HG03135 (cell line): Measurements from ENCODE around the gene FCAMR.
"Not testable (repeated sequence)": the region's sequence is repeated elsewhere in the genome, so short reads cannot be mapped to it uniquely, and the experiment has no call there.

ENCODE experiments used
- ATAC-seq: cut with Tn5 transposase; IDR thresholded peaks from one replicate; pipeline ENCODE4 v1.9.1; 2021; ENCODE audit warnings: mild to moderate bottlenecking, moderate library complexity; ENCODE audit not compliant: unreplicated experiment

FCAMR gene

DNA sequence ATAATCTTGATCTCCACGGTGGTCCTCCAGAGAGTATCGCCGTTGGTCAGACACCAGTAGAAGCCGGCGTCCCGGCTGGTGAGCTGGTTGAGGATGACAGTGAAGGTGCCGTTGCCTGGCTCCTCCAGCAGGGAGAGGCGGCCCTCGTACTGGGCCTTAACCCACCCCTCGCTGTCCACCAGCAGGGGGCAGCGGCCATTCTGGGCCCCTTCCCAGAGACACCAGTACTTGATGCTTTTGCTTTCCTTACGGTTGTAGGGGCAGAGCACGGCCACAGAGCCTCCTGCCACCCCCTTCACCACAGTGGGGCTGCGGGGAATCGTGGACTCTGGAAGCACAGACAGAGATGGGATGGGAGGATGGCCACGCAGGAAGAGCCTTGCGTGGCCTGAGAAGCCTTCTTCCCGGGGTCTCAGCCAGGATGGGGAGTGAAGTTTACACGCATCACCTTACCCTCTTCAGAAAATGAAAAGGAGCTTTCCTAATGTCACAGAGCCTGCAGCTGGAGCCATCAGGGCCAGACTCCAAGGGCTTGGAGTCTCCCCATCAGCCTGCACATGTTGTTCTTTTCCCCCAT lies 34.7 kb downstream of the FCAMR start:
- ATAC-seq, result no peak

DNA sequence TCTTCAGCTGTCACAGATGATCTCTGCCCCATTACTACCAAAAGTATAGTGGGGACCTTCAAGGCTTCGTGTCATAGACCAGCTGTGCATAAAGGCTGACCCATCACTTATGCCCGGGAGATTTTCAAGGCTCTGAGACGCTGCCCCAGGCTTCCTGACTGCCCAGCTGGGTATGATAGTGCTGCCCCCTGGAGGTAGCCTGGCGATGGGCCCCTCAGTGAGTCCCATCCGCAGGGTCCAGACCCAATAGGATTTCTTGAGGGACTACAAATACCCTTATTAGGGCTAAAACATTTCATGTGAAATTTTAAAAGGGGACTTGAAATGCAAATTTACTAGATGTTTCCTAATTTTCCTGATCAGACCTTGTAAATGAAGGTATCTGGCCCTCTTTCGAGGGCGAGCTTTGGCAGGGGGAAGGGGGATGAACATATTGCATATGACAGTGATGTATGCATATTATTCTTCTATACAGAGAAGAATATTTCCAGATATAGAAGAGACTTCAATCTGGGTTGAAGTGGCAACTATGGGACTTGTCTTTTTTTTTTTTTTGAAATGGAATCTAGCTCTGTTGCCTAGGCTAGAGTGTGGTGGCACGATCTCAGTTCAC lies 36.8 kb downstream of the FCAMR start:
- ATAC-seq, result no peak

DNA sequence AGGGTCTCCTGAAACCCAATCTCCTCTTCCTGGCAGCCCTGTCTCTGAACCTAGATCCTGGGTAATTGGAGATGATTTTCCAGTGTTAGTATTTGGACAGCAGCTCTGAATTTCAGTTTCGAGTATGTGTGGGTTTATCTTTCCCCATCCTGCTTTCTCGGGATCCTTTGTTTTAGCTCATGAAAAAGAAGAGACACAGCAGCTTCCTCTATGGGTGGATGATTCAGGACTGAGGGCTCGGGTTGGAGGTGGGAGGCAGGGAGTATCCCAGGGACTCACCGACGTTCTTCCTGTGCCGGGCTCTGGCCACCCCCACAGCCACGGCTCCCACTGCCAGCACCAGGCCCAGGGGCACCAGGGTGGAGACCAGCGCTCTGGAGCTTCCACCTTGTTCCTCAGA lies 38.1 kb downstream of the FCAMR start:
- ATAC-seq, result no peak

DNA sequence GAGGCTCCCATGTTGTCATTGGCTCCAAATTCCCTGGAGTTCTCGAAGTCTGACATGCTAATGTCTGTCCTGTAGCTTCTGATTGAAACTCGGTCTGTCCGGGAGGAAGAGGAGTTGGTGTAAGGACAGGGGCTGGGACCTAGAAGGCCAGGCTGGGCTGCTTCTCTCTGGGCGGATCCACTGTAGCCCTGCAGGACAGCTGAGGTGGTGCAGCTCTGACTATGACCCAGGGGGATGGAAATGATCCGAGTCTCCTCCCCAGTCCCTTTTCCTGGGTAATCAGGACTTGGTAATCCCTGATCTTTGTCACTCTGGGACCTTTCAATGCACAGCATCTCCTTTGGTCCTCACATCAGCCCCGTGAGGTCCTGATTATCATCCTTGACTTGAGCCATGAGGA lies 38.6 kb downstream of the FCAMR start:
- no peak for ATAC-seq

DNA sequence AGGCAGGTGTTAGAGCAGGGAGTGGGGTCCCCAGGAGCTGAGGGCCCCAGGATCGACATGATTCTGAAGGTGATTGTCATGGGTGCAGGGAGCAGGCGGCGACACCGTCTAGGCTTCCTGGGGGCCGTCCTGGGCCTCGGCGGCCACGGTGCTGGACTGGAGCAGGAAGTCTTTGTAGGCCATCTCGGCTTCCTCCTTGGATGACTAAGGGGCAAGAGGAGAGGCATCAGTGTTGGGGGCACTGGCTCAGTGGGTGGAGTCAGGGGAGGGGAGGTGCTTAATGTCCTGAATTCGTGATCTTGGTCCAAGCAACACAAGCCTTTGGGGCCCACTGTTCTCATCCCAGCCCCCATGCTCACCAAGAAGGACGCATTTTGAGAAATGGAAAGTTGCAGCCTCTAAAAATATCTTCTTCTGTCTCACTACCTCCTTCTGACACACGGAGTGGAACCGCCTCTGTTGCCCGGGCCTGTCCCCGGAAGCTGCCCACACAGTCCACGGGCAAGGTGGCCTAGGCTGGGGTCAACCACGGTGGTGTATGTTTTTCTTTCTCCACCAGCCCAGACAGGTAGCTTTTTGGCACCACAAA lies 40.0 kb downstream of the FCAMR start:
- ATAC-seq, result peak; percentile 51

DNA sequence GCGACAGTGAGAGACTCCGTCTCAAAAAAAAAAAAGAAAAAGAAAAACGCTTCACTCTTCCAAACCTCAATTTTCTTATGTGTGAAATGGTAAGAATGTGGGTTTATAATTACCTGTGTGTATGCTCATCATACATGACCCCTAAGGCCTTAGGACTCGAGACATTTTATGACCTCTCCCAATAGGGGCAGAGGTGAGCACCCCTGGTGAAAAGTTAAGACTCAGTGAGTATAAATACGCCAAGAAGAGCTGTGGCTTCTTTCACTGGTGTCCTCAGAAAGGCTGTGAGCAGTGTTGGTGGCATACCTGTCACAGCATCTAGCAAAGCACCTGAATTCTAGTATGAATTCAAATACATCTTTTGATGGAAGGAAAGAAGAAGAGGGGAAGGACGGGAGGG lies 40.7 kb downstream of the FCAMR start:
- no peak for ATAC-seq

DNA sequence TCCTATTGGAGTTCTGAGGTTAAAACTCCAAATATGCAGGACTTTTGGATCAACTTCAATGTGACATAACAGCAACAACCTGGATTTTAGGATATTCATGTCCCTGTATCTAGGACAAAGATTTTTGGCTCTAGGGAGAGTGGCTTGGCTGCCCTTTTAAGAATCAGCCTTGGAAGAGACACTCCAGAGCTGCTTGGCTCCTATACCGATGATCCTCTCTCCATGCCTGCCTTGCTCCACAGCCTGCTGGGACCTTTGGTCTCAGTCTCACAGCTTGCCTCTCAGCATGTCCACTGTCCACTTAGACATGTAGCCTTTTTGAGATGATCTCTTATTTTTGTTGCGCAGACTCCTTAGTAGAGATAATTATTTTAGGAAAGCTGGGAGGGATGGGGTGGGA lies 44.0 kb downstream of the FCAMR start:
- no peak for ATAC-seq

DNA sequence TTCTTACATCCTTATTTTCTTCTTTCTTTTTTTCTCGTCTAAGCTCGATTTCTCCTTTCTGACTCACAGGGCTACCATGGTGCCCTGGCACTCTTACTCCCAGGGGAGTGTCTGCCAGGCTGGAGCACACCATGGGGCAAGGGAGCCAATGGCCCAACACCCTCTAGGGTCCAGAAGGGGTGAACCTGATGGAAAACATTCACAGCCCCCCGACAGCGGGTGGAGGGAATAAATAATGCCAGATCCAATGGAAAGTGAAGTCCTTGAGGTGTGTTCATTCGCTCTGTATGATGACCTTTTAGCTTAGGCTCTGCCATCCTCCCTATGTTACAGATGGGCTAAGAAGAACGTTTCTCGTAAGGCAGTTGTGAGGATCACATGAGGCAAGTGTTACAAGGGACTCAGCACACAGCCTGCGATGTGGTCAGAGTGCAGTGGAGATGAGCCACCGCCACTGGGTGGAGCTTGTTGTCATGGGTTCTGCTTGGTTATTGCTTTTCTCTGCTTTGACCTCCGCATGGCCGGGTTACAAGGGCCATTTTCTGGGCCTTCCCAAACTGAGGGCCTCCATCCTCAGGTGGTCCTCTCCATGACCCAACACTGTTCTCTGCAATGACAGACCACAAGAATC lies 45.0 kb downstream of the FCAMR start:
- ATAC-seq, result peak; percentile 56

DNA sequence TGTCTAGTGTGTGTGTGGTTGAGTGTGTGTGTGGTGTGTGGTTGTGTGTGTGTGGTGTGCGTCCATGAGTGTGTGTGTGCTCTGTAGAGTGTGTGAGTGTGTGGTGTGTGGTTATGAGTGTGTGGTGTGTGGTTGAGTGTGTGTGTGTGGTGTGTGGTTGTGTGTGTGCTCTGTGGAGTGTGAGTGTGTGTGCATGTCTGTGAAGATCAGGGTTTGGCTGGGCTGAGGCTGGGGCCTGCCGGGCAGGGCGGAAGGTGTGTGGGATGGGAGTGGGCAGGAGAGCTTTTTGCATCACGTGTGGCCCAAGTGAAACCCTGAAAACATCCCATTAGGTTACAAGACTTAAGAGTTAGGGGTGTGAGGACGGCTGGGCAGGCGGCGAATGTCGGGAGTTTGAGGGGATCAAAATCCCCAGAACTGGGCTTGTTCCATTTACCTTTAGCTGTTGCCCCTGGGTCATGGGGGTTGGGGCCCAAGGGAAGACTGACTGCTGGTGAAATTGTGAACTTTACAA lies 45.6 kb downstream of the FCAMR start:
- peak; percentile 18 for ATAC-seq

DNA sequence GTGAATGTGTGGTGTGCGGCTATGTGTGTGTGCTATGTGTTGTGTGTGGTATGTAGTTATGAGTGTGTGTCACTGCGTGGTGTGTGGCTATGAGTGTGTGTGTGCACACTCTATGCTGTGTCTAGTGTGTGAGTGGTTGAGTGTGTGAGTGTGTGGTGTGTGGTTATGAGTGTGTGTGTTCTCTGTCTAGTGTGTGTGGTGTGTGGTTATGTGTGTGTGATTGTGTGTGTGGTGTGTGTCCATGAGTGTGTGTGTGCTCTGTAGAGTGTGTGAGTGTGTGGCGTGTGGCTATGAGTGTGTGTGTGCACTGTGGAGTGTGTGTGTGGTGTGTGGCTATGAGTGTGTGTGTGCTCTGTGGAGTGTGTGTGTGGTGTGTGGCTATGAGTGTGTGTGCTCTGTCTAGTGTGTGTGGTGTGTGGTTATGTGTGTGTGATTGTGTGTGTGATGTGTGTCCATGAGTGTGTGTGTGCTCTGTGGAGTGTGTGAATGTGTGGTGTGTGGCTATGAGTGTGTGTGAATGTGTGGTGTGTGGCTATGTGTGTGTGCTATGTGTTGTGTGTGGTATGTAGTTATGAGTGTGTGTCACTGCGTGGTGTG lies 46.2 kb downstream of the FCAMR start:
- not testable (repeated sequence) for ATAC-seq

DNA sequence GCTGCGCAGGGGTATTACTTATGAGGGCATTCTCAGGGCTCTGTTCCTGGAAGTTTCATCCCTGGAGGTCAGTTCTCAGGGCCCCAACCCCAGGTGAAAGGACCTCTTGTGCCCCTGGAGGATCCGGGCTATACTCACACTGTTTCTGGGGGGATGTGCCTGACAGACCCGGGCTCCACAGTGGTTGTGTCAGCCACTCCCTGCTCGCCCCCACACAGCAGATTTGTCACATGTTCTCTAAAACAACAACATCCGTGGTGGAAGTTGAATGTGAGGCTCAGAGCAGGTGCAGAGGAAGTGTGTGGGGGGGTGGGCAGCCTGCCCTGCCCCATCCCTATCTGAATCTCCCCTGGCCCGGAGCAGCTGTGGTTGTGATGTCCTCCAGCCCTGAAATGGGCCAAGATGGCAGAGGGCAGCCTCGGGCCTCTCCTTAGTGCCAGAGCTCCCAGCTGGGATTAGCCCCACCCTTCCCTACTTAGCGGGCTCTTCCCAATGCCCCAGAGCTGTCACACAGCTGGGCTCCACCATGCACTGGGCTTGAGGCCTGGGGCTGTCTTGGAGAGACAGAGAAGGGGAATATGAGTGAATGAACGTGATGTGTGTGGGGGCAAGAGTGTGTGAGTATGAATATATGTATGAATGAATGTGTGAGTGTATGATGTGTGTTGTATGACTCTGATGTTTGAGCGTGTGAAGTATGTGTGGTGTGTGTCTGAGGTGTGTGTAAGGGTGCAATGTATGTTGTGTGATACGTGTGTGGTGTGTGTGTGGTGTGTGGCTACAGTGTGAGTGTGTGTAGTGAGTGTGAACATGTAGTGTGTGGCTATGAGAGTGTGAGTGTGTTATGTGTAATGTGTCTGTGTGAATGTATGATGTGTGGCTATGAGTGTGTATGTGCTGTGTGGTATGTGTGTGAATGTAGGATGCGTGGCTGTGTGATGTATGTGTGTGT lies 47.0 kb downstream of the FCAMR start:
- ATAC-seq, result peak; percentile 46

DNA sequence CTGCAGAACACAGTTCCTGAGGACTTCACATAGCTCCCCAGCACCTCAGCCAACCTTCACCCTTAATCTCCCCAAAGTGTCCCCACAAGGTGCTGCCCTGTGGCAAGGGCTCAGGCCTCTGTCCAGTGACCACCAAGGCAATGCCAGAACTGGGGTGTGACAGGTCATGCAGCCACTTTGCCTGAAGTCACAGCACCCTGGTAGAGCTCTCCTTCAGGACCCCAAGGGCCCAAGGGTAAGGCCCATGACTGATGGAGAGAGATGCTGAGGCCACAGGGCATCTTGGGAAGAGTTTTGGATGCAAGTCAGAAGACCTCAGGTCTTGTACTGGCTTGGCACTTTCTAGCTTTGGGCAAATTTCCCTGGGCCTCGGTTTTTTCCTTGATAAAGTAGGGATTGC lies 47.7 kb downstream of the FCAMR start:
- ATAC-seq, result no peak

DNA sequence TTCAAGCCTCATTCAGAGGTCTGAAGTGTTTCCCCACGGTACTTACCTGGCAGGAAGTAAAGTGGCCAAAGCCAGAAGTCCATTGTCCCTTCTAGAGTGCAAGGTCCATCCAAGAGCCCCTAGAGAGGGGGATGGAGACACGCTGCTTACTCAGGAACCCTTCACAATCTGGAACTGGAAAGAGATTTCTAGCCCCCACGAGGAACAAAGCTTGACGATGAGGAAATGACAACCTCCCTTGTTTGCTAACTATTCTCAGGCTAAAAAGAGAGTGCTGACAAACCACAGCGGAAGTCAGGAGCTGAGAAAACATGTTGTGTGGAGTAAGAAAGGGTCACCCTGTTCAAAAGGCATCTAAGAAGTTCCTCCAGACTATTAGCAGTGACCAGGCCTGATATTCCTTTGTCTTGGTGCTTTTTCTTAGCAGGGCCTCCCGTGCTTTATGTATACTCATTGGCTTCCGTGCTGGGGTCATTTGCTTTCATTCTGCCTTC lies 48.4 kb downstream of the FCAMR start, which contains the start of gene FCMR:
TSS of gene FCMR (minus strand) at position 170 of the 494 bp plus-strand sequence. CDS start at position 83, 87 bp downstream.
- no peak for ATAC-seq

DNA sequence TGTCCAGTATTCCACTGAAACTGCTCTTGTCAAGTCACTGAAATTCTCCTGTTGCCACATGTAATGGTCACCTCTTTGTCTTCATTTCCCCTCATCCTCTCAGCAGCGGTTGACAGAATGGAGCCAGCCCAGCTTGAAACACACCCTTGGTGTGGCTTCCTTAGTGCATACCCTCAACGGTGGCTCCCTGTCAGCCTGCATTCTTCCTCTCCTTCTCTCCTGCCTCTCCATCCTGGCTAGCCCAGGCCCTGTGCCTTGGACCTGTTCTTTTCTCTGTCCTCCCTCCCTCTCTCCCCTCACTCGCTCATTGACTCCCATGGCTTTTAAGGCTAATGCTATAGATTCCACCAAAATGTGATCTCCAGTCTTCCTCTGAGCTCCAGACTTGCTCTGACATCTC lies 52.2 kb downstream of the FCAMR start:
- no peak for ATAC-seq

DNA sequence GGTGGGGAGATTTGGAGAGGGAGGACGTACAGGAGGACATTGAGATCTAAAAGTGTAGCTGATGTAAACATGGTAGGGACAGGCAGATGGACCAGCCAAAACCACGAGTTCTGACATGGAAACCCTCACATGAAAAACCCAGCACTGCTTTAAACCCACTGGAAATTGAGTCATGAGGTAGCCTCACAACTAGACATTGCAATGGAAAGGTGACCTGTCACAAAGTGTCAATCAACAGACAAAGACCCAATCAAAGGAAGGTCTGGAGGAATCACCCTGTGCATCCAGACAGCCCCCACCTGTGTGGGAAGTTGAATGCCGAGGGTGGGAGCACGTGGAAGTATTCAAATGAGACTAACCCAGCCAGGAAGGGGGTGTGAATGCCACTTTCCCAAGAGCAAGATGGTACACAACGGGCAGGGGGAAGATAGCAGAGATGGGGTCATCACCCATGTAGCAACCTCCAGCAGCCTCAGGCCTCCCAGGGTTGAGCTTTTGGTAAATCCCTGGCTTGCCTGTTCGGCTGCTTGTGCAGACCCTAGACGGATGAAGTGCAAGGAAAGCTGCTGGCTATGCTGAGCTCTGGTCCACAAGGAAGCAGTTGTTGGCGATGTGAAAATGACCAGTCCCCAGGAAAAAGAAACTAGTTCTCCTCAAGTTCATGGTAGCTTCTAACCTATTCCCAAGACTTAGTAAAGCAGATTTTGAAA lies 54.1 kb downstream of the FCAMR start:
- ATAC-seq, result no peak

DNA sequence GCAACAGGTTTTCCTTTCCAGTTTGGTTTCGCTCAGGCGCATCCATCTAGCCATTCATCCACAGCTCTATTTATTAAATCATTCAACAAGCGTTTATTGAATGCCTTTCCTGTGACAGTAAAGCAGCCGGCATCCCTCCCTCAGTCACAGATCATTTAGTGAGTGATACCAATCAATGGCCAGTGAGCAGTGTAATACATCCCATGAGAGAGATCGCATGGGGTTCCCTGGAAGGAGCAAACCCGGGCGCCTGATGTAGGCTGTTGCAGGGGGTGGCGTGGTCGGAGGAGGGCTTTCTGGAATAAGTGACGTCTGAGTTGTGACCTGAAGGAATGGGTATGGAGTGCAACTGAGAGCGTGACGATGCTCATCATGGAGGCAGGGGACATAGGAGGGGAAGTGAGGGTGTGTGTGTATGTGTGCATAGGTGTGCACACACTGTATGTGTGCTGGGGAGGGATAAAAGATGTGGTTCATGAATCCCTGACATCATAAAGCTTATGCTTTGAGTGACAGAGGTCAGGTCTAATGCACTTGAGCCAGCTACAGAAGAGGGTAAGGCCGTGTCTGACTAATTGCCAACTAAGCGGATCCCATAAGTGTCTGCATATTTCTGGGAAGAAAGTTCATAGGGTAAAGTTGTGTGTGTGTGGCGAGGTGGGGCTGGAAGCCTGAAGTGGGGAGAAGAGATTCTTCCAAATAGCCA lies 55.1 kb downstream of the FCAMR start:
- ATAC-seq, result no peak

DNA sequence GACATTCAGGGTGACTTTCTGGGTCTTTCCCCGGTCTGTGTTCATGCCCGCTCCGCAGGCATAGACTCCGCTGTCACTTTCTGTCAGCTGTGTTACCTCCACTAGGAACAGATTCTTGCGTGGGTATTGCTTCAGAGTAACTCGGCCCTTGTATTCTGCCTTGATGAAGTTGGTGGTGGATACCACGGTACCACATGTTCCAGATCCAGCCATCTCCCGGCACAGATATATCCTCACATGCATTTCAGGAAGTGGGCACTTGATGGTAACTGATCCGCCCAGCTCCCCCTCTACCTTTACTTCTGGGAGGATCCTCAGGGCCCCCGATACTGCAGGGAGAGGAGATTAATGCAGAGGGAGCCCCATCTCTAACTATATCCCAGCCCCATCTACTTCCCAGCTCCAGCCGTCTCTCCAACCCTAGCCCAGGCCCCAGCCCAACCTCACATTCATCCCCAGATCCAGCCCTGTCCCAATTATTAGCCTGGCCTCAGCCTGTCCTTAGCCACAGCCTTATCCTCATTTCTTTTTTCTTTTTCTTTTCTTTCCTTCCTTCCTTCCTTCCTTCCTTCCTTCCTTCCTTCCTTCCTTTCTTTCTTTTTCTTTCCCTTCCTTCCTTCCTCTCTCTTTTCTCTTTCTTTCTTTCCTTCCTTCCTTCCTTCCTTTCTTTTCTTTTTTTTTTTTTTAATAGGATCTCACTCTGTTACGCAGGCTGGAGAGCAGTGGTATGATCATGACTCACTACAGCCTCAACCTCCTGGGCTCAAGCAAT lies 56.3 kb downstream of the FCAMR start:
- ATAC-seq, result no peak

DNA sequence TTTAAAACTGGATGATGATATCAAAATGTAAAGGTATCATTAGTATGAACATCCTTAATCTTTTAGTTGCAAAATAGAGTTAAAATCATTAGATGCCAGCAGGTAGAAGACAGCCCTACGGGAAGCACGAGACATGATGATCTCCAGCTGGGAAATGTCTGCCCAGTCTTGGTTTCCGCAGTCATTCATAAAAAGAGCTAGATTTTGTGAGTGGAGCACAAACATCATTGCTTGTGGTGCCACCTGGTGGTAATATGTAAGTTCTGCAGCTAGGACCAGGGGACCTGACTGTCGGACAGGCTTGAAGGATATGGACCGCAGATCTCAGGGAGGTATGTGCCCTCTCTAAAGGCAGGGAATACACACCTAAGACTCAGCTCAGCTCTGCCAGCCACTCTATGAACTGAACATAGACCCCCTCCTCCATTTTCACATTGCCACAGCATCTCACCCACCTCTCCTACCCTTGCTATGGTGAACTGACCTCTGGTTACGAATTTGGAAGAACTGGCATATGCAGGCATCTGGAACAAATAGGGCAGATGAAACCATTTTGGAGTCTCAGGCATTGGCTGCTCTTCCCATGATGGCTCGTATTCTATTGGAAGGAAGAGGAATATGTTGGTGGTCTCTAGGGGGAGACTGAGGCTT lies 57.7 kb downstream of the FCAMR start:
- no peak for ATAC-seq
